GM12874 (cell line): ENCODE measurements around the gene RABAC1.

Experiments used
- CTCF ChIP-seq: IDR thresholded peaks from 2 replicates; pipeline ENCODE4 v1.5.1; 2011; ENCODE audit warnings: low read depth, mild to moderate bottlenecking, control low read depth, low read length, moderate library complexity; ENCODE audit not compliant: insufficient read depth

RABAC1 gene

GRCh38 chr19:41981724-41982123, 22.6 kb upstream of the RABAC1 start:
- no peak for TF ChIP-seq CTCF

GRCh38 chr19:41978470-41978869, 19.3 kb upstream of the RABAC1 start:
- no peak for TF ChIP-seq CTCF

- no peak for TF ChIP-seq CTCF
Observed at GRCh38 chr19:41977916-41978315, 18.8 kb upstream of the RABAC1 start.

GRCh38 chr19:41974652-41975051, 15.5 kb upstream of the RABAC1 start:
- no peak for TF ChIP-seq CTCF

- no peak for TF ChIP-seq CTCF
Observed at GRCh38 chr19:41971363-41971762, 12.2 kb upstream of the RABAC1 start.

GRCh38 chr19:41969772-41970458, 10.8 kb upstream of the RABAC1 start:
- TF ChIP-seq CTCF = no peak

GRCh38 chr19:41968751-41969595, 9.9 kb upstream of the RABAC1 start:
- TF ChIP-seq CTCF = no peak
